GM23338 (cell line): Measurements from ENCODE around the gene ADAMTSL2. TPM values are rescaled to one million over a fixed set of nuclear protein-coding genes. Genes with fewer than 3 reads are reported as not detected.

Experiments
- ATAC-seq: fragments of 200-7000 bp; cut with Tn5 transposase; 3 replicates; pipeline ENCODE4 v1.9.1; 2020
- DNase-seq: peaks from one replicate; pipeline ENCODE4 v3.0.0-alpha.2; 2015; ENCODE audit warnings: low spot score
- H2AFZ ChIP-seq: fragments of 200-600 bp; sonication (generic); 2 replicates; pipeline ENCODE4 v1.8.0; 2016; ENCODE audit warnings: antibody characterized with exemption, mild to moderate bottlenecking, moderate library complexity
- H3F3A ChIP-seq: fragments of 200-600 bp; sonication (generic); replicated peaks from 2 replicates; pipeline ENCODE4 v1.8.0; 2017; ENCODE audit warnings: antibody characterized with exemption, mixed run types, low read depth
- H3K27ac ChIP-seq: fragments of 200-600 bp; sonication (generic); 2 replicates; pipeline ENCODE4 v1.6.1; 2016; ENCODE audit warnings: low read depth
- H3K27me3 ChIP-seq: fragments of 200-600 bp; sonication (generic); 2 replicates; pipeline ENCODE4 v1.8.0; 2016; ENCODE audit warnings: mild to moderate bottlenecking, mixed run types, moderate library complexity; ENCODE audit not compliant: insufficient read depth
- H3K36me3 ChIP-seq: fragments of 200-600 bp; sonication (generic); 2 replicates; pipeline ENCODE4 v1.8.0; 2016; ENCODE audit warnings: mild to moderate bottlenecking; ENCODE audit not compliant: insufficient read depth
- H3K4me1 ChIP-seq: fragments of 200-600 bp; sonication (generic); 2 replicates; pipeline ENCODE4 v1.8.0; 2016; ENCODE audit warnings: mild to moderate bottlenecking, moderate library complexity; ENCODE audit not compliant: insufficient read depth
- H3K4me2 ChIP-seq: fragments of 200-600 bp; sonication (generic); 2 replicates; pipeline ENCODE4 v1.7.1; 2017; ENCODE audit warnings: mixed run types
- H3K4me3 ChIP-seq: fragments of 200-600 bp; sonication (generic); 2 replicates; pipeline ENCODE4 v1.6.1; 2016; ENCODE audit warnings: mixed run types
- H3K79me2 ChIP-seq: fragments of 200-600 bp; sonication (generic); replicated peaks from 2 replicates; pipeline ENCODE4 v1.8.0; 2017; ENCODE audit warnings: mild to moderate bottlenecking; ENCODE audit not compliant: insufficient read depth
- H3K9me2 ChIP-seq: fragments of 200-600 bp; sonication (generic); 2 replicates; pipeline ENCODE4 v1.8.0; 2017; ENCODE audit not compliant: insufficient read depth
- H4K20me1 ChIP-seq: fragments of 200-600 bp; sonication (generic); replicated peaks from 2 replicates; pipeline ENCODE4 v1.8.0; 2017; ENCODE audit warnings: mild to moderate bottlenecking; ENCODE audit not compliant: insufficient read depth
- H3K27ac Mint-ChIP-seq: 2 replicates; pipeline ENCODE4 v1.8.0; 2020; ENCODE audit warnings: inconsistent platforms, mild to moderate bottlenecking, moderate library complexity, mixed read lengths
- H3K27me3 Mint-ChIP-seq: 3 replicates; pipeline ENCODE4 v1.8.0; 2022; ENCODE audit warnings: low read depth, mild to moderate bottlenecking, moderate library complexity, mixed read lengths, inconsistent platforms; ENCODE audit not compliant: insufficient read depth, poor library complexity
- H3K36me3 Mint-ChIP-seq: 3 replicates; pipeline ENCODE4 v1.8.0; 2021; ENCODE audit warnings: low read depth, mild to moderate bottlenecking, inconsistent platforms, moderate library complexity, mixed read lengths
- H3K4me1 Mint-ChIP-seq: 3 replicates; pipeline ENCODE4 v1.8.0; 2020; ENCODE audit warnings: mild to moderate bottlenecking, inconsistent platforms, mixed read lengths
- H3K4me3 Mint-ChIP-seq: 3 replicates; pipeline ENCODE4 v1.8.0; 2021; ENCODE audit warnings: moderate library complexity, mild to moderate bottlenecking, inconsistent platforms, mixed read lengths
- H3K9me3 Mint-ChIP-seq: 3 replicates; pipeline ENCODE4 v1.8.0; 2020; ENCODE audit warnings: moderate library complexity, mild to moderate bottlenecking, inconsistent platforms, mixed read lengths
- ETS1 ChIP-seq: IDR thresholded peaks from 2 replicates; pipeline ENCODE4 v1.6.1; 2016; ENCODE audit warnings: antibody characterized with exemption
- JUNB ChIP-seq: IDR thresholded peaks from one replicate; pipeline ENCODE4 v1.6.1; 2016; ENCODE audit warnings: antibody characterized with exemption; ENCODE audit not compliant: unreplicated experiment
- POLR2AphosphoS5 ChIP-seq: IDR thresholded peaks from 2 replicates; pipeline ENCODE4 v1.6.1; 2016; ENCODE audit warnings: antibody characterized with exemption, low read depth
- STAT1 ChIP-seq: IDR thresholded peaks from one replicate; pipeline ENCODE4 v1.6.1; 2016; ENCODE audit warnings: antibody characterized with exemption; ENCODE audit not compliant: unreplicated experiment
- ZNF114 ChIP-seq: fragments of 250-450 bp; sonication (Bioruptor Pico); IDR thresholded peaks from 2 replicates; pipeline ENCODE4 v1.5.0; 2020; ENCODE audit warnings: mild to moderate bottlenecking, moderate library complexity
- polyA plus RNA-seq: library from polyadenylated mRNA; unstranded; fragments of >200 nt; fragmentation: Nextera tagmentation; extraction: Ambion mirVana; gene quantifications from 2 replicates; pipeline ENCODE4 v1.2.1, GENCODE V29; 2016
- total RNA-seq: library from RNA; depleted of rRNA; stranded (reverse); fragments of >200 nt; shearing (Covaris generic); gene quantifications from 2 replicates; pipeline ENCODE4 v1.2.3, GENCODE V29; 2014
- TF ChIP-seq, protein P1 (sequence below): fragments of 250-450 bp; sonication (Bioruptor Pico); IDR thresholded peaks from 2 replicates; pipeline ENCODE4 v1.5.0; 2020; ENCODE audit warnings: mild to moderate bottlenecking, moderate library complexity
- TF ChIP-seq, protein P2 (sequence below), 2 experiments: fragments of 200-600 bp in 1 of 2; sonication (generic) in 1 of 2; conservative IDR thresholded peaks; 2 replicates each; pipeline versions ENCODE4 v1.5.1 to v1.6.1; 2016 to 2017; ENCODE audit warnings: antibody characterized with exemption in 2 of 2, low read depth in 2 of 2, mild to moderate bottlenecking in 2 of 2, moderate library complexity in 1 of 2

ADAMTSL2 gene
- total and polyA plus RNA-seq, 2 experiments from 2014 or later = 0.15 to 0.66 TPM

DNA sequence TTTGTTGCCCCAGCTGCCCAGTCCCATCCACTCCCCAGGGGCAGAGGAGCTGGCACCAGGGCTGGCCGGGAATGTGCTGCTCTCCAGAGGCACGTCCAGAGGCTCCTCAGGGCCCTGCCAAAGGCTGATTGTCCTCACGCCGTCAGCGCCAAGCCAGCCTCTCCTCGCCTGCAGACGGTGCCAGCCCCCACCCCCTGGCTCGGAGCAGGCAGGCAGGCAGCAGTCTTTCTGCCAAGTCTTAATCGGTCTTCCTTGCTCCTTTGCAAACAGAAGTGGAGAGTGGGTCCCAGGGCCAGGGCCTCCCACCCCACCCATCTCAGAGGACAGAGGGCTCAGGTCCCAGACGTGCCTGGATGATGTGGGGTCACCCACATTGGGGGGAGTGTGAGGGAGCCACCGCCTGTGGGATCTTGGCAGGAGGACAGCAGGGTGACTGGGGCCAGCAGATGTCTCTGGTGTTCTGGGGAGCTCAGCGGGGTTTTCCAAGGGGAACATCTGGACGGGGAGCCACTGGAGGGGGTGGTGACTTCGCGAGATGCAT, 38.4 kb downstream of the ADAMTSL2 start:
- Mint-ChIP-seq H3K4me3 (no peak overlapping the region), H3K27me3 (peaks cover 12% of the 10 kb centered on the region), H3K9me3 (no peaks in the 10 kb centered on the region), H3K27ac (no peak overlapping the region), H3K36me3 (no peaks in the 10 kb centered on the region; the same call in 2 of the 3 replicates), H3K4me1 (peaks cover 19% of the 10 kb centered on the region)
- Histone ChIP-seq H4K20me1 (no peaks in the 10 kb centered on the region), H3K4me2 (no peak overlapping the region), H3K4me1 (no peaks in the 10 kb centered on the region), H3K79me2 (no peaks in the 10 kb centered on the region), H3K9me2 (no peaks in the 10 kb centered on the region), H3K27ac (no peak overlapping the region), H2AFZ (no peak overlapping the region), H3K27me3 (no peaks in the 10 kb centered on the region), H3K4me3 (no peak overlapping the region), H3F3A (no peaks in the 10 kb centered on the region), H3K36me3 (no peaks in the 10 kb centered on the region)
- ATAC-seq (no peak), DNase-seq (no peak)
- no peak for TF ChIP-seq JUNB
- TF ChIP-seq ZNF114 (CRISPR knock-in tag) = no peak

- Histone ChIP-seq H3K4me1 (no peaks in the 10 kb centered on the region), H3K4me3 (no peak overlapping the region), H3K4me2 (no peak overlapping the region), H3K9me2 (no peaks in the 10 kb centered on the region), H4K20me1 (no peaks in the 10 kb centered on the region), H3K79me2 (no peaks in the 10 kb centered on the region), H3K27ac (no peak overlapping the region), H2AFZ (no peak overlapping the region), H3K36me3 (no peaks in the 10 kb centered on the region), H3K27me3 (no peaks in the 10 kb centered on the region), H3F3A (no peaks in the 10 kb centered on the region)
- H3K4me1 Mint-ChIP-seq = peaks cover 19% of the 10 kb centered on the region
- no peak overlapping the region for H3K27ac Mint-ChIP-seq
- no peak overlapping the region for H3K4me3 Mint-ChIP-seq
- H3K27me3 Mint-ChIP-seq = peaks cover 17% of the 10 kb centered on the region
- TF ChIP-seq ETS1 (no peak), POLR2AphosphoS5 (no peak), STAT1 (no peak)
- TF ChIP-seq, protein P1, sequence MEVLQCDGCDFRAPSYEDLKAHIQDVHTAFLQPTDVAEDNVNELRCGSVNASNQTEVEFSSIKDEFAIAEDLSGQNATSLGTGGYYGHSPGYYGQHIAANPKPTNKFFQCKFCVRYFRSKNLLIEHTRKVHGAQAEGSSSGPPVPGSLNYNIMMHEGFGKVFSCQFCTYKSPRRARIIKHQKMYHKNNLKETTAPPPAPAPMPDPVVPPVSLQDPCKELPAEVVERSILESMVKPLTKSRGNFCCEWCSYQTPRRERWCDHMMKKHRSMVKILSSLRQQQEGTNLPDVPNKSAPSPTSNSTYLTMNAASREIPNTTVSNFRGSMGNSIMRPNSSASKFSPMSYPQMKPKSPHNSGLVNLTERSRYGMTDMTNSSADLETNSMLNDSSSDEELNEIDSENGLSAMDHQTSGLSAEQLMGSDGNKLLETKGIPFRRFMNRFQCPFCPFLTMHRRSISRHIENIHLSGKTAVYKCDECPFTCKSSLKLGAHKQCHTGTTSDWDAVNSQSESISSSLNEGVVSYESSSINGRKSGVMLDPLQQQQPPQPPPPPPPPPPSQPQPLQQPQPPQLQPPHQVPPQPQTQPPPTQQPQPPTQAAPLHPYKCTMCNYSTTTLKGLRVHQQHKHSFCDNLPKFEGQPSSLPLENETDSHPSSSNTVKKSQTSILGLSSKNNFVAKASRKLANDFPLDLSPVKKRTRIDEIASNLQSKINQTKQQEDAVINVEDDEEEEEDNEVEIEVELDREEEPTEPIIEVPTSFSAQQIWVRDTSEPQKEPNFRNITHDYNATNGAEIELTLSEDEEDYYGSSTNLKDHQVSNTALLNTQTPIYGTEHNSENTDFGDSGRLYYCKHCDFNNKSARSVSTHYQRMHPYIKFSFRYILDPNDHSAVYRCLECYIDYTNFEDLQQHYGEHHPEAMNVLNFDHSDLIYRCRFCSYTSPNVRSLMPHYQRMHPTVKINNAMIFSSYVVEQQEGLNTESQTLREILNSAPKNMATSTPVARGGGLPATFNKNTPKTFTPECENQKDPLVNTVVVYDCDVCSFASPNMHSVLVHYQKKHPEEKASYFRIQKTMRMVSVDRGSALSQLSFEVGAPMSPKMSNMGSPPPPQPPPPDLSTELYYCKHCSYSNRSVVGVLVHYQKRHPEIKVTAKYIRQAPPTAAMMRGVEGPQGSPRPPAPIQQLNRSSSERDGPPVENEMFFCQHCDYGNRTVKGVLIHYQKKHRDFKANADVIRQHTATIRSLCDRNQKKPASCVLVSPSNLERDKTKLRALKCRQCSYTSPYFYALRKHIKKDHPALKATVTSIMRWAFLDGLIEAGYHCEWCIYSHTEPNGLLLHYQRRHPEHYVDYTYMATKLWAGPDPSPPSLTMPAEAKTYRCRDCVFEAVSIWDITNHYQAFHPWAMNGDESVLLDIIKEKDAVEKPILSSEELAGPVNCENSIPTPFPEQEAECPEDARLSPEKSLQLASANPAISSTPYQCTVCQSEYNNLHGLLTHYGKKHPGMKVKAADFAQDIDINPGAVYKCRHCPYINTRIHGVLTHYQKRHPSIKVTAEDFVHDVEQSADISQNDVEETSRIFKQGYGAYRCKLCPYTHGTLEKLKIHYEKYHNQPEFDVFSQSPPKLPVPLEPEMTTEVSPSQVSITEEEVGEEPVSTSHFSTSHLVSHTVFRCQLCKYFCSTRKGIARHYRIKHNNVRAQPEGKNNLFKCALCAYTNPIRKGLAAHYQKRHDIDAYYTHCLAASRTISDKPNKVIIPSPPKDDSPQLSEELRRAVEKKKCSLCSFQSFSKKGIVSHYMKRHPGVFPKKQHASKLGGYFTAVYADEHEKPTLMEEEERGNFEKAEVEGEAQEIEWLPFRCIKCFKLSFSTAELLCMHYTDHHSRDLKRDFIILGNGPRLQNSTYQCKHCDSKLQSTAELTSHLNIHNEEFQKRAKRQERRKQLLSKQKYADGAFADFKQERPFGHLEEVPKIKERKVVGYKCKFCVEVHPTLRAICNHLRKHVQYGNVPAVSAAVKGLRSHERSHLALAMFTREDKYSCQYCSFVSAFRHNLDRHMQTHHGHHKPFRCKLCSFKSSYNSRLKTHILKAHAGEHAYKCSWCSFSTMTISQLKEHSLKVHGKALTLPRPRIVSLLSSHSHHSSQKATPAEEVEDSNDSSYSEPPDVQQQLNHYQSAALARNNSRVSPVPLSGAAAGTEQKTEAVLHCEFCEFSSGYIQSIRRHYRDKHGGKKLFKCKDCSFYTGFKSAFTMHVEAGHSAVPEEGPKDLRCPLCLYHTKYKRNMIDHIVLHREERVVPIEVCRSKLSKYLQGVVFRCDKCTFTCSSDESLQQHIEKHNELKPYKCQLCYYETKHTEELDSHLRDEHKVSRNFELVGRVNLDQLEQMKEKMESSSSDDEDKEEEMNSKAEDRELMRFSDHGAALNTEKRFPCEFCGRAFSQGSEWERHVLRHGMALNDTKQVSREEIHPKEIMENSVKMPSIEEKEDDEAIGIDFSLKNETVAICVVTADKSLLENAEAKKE (CRISPR knock-in tag) = no peak
- TF ChIP-seq, protein P2, sequence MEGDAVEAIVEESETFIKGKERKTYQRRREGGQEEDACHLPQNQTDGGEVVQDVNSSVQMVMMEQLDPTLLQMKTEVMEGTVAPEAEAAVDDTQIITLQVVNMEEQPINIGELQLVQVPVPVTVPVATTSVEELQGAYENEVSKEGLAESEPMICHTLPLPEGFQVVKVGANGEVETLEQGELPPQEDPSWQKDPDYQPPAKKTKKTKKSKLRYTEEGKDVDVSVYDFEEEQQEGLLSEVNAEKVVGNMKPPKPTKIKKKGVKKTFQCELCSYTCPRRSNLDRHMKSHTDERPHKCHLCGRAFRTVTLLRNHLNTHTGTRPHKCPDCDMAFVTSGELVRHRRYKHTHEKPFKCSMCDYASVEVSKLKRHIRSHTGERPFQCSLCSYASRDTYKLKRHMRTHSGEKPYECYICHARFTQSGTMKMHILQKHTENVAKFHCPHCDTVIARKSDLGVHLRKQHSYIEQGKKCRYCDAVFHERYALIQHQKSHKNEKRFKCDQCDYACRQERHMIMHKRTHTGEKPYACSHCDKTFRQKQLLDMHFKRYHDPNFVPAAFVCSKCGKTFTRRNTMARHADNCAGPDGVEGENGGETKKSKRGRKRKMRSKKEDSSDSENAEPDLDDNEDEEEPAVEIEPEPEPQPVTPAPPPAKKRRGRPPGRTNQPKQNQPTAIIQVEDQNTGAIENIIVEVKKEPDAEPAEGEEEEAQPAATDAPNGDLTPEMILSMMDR (conservative IDR thresholded peaks at IDR 0.05; ENCODE audit: low read depth in 2 of 2) = no peak
- DNase-seq = no peak
- H3K36me3 Mint-ChIP-seq = no peaks in the 10 kb centered on the region; the same call in 2 of the 3 replicates
- no peaks in the 10 kb centered on the region for H3K9me3 Mint-ChIP-seq
- ATAC-seq = no peak
Measured at GRCh38 chr9:133573791-133574515, 39.4 kb downstream of the ADAMTSL2 start.
